Stomach (tissue), 9 donors: ENCODE results near the gene TC2N. TPM values are rescaled to one million over a fixed set of nuclear protein-coding genes. Genes with fewer than 3 reads are reported as not detected.
"Not testable (repeated sequence)": the region's sequence is repeated elsewhere in the genome, so short reads cannot be mapped to it uniquely, and the experiment has no call there.

Source experiments
- DNase-seq, 2 donors: peaks; one replicate each; pipeline versions ENCODE4 v3.0.0 to v3.0.0-alpha.2; 2013 to 2019
- H3K27ac ChIP-seq, 5 donors: fragments of 200-600 bp in 4 of 5; sonication (generic) in 4 of 5; one replicate each; pipeline ENCODE4 v1.5.1; 2013 to 2019; ENCODE audit warnings: mild to moderate bottlenecking in 1 of 5, moderate library complexity in 1 of 5
- H3K27me3 ChIP-seq, 3 donors: fragments of 200-600 bp; sonication (generic); one replicate each; pipeline ENCODE4 v1.5.1; 2017 to 2019; ENCODE audit warnings: mixed run types in 1 of 3
- H3K36me3 ChIP-seq, 4 donors: fragments of 200-600 bp; sonication (generic); 1 replicate in 3 of 4; 2 replicates in 1 of 4; pipeline ENCODE4 v1.5.1; 2016 to 2019
- H3K4me1 ChIP-seq, 4 donors: fragments of 200-600 bp; sonication (generic); one replicate each; pipeline ENCODE4 v1.5.1; 2016 to 2019
- H3K4me3 ChIP-seq, 4 donors: fragments of 200-600 bp; sonication (generic) in 3 of 4; one replicate each; pipeline ENCODE4 v1.5.1; 2016 to 2019; ENCODE audit warnings: mild to moderate bottlenecking in 1 of 4
- H3K9me3 ChIP-seq, 4 donors: fragments of 200-600 bp; sonication (generic); one replicate each; pipeline ENCODE4 v1.5.1; 2016 to 2019
- EP300 ChIP-seq: sonication (generic); formaldehyde crosslinking; IDR thresholded peaks from one replicate; pipeline ENCODE4 v1.6.1; 2017; ENCODE audit warnings: antibody characterized with exemption
- POLR2A ChIP-seq, 4 donors: fragments of 450-650 bp; IDR thresholded peaks; one replicate each; pipeline ENCODE4 v1.6.1; 2016; ENCODE audit warnings: antibody characterized with exemption in 4 of 4, control low read depth in 2 of 4, mild to moderate bottlenecking in 1 of 4, moderate library complexity in 1 of 4
- POLR2AphosphoS5 ChIP-seq, 3 donors: sonication (generic); formaldehyde crosslinking; IDR thresholded peaks; one replicate each; pipeline ENCODE4 v1.6.1; 2016; ENCODE audit warnings: antibody characterized with exemption in 3 of 3
- WGBS, 5 donors: extraction: QIAGEN DNeasy Blood & Tissue Kit in 3 of 5; methylation state at CpG; one replicate each; pipeline versions ENCODE4 v1.1.5 to v1.1.7; 2013 to 2018; 5-methylcytosine and 5-hydroxymethylcytosine counted together
- intact Hi-C: fragments of 100-400 bp; cut with DNase I; formaldehyde crosslinking; loops from one replicate; pipeline ENCODE4 v1.15.1; 2023; ENCODE audit warnings: low total_unique reads
- polyA plus RNA-seq, 3 donors: library from polyadenylated mRNA; stranded (reverse); fragments of 200-250 nt; gene quantifications; one replicate each; pipeline ENCODE4 v1.2.3, GENCODE V29; 2013
- total RNA-seq, 5 donors: library from RNA; depleted of rRNA; stranded (reverse); fragments of >200 nt; gene quantifications; one replicate each; pipeline versions ENCODE4 v1.1.0 to v1.2.3, GENCODE V29; 2014 to 2016
- TF ChIP-seq, protein P1 (sequence below), 7 experiments: fragments of 450-650 bp in 4 of 7; fragments of 200-600 bp in 3 of 7; sonication (generic) in 3 of 7; IDR thresholded peaks; one replicate each; pipeline ENCODE4 v1.5.1; 2016 to 2019; ENCODE audit warnings: antibody characterized with exemption in 7 of 7, control low read depth in 2 of 7, mild to moderate bottlenecking in 1 of 7
- donor health status: healthy with polysubstance abuse.
- donor health status: Bipolar disorder and iron deficiency.
- donor health status: healthy.

TC2N gene
- total and polyA plus RNA-seq, 8 donors = 15.6 to 162 (median 70.1) TPM

DNA sequence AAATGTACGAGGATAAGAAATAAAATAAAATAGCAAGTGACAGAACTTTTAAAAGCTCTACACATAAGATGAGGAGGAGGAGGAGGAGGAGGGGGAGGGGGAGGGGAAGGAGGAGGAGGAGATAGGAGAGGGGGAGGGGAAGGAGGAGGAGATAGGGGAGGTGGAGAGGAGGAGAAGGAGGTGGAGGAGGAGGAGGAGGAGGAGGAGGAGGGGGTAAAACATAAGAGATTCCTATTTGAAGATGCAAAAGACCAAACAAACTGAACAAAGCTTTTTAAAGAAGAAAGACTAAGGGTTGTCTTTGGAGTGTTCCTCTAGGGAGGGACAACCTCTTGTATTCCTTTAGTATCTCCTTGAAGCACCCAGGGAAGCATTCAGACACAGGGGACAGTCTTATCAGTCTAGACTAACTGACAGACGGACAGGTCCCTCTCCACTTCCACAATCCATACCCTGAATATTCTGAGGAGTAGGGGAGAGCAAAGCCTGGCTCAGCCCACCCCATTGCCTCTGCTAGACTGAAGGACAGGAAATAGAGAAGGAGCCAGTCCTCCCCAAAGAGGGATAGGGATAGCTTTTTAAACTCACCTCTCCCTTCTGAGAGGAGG is 12.9 kb downstream of the TC2N start:
- TF ChIP-seq POLR2A (IDR thresholded peaks at IDR 0.05) = no peak
- Histone ChIP-seq H3K27me3 (no peaks in the 10 kb centered on the region), H3K36me3 (no peaks in the 10 kb centered on the region), H3K4me1 (peaks cover 0 to 29% (median 7%) of the 10 kb centered on the region in 4 donors), H3K9me3 (no peaks in the 10 kb centered on the region), H3K4me3 (no peak overlapping the region), H3K27ac (peak overlapping the region in 1 of 5 donors; percentile 21)
- WGBS, 5 donors = 68 to 85% (median 82%) methylated on average over 2 of the region's 2 CpGs
- intact Hi-C loops = no loop called here
- DNase-seq = no peak

DNA sequence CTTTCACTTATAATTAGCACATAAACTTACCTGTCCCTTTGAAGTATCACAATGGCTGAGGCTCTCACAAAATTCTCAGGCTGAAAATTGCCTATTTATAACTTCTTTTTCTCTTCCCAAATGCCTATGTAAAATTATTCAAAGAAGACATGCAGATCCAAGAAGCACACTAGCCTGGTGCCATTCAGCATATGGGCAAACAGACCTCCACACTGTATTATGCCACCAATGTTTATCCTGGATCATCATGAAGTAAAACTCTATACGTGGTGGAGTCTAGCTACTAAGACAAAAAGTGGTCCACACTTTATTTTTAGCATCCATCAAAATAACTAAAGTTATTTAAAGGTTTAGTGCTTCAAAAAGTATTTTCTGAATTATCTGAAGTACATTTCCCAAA is 15.8 kb downstream of the TC2N start:
- Histone ChIP-seq H3K4me3 (no peak overlapping the region), H3K27me3 (no peaks in the 10 kb centered on the region), H3K27ac (no peak overlapping the region), H3K4me1 (peaks cover 0 to 11% (median 5%) of the 10 kb centered on the region in 4 donors), H3K9me3 (no peaks in the 10 kb centered on the region), H3K36me3 (no peaks in the 10 kb centered on the region)
- intact Hi-C loops = no loop called here
- DNase-seq = no peak
- TF ChIP-seq EP300 (no peak), POLR2AphosphoS5 (IDR thresholded peaks at IDR 0.05) (no peak), POLR2A (IDR thresholded peaks at IDR 0.05) (no peak)
- TF ChIP-seq, protein P1, sequence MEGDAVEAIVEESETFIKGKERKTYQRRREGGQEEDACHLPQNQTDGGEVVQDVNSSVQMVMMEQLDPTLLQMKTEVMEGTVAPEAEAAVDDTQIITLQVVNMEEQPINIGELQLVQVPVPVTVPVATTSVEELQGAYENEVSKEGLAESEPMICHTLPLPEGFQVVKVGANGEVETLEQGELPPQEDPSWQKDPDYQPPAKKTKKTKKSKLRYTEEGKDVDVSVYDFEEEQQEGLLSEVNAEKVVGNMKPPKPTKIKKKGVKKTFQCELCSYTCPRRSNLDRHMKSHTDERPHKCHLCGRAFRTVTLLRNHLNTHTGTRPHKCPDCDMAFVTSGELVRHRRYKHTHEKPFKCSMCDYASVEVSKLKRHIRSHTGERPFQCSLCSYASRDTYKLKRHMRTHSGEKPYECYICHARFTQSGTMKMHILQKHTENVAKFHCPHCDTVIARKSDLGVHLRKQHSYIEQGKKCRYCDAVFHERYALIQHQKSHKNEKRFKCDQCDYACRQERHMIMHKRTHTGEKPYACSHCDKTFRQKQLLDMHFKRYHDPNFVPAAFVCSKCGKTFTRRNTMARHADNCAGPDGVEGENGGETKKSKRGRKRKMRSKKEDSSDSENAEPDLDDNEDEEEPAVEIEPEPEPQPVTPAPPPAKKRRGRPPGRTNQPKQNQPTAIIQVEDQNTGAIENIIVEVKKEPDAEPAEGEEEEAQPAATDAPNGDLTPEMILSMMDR (IDR thresholded peaks at IDR 0.05) = no peak
- 0 to 51% (median 39%) methylated on average over 1 of the region's 1 CpG for WGBS, 5 donors

DNA sequence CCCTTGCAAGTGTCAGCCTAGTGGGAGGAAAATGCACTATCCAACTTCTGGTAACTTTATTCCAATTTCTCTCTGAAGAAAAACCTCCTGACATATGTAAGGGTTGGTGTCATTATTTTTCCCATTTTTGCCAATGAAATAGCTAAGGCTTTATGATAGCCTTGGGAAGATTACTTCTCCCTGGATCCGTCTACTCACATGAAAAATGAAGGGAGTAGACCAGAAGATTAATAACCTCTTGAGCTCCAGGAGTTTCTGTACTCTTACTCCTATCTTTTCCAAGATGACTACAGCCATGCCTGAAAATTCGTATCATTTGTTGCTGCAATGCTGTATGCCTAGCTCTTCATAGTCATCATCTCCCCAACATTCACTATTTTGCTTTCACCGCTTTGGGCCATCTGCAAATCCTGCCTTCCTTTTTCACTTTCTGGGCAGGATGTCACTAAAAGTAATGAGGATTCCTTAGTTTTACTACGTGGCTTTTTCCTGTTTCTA is 18.8 kb downstream of the TC2N start:
- H3K36me3 ChIP-seq = no peaks in the 10 kb centered on the region
- H3K4me3 ChIP-seq = no peak overlapping the region
- H3K27me3 ChIP-seq = no peaks in the 10 kb centered on the region
- 76 to 81% (median 79%) methylated on average over 4 of the region's 4 CpGs for WGBS, 5 donors
- intact Hi-C loops = no loop called here
- no peak overlapping the region for H3K27ac ChIP-seq
- H3K4me1 ChIP-seq = no peaks in the 10 kb centered on the region
- no peaks in the 10 kb centered on the region for H3K9me3 ChIP-seq
- no peak for DNase-seq
- TF ChIP-seq, protein P1 (IDR thresholded peaks at IDR 0.05) = no peak

DNA sequence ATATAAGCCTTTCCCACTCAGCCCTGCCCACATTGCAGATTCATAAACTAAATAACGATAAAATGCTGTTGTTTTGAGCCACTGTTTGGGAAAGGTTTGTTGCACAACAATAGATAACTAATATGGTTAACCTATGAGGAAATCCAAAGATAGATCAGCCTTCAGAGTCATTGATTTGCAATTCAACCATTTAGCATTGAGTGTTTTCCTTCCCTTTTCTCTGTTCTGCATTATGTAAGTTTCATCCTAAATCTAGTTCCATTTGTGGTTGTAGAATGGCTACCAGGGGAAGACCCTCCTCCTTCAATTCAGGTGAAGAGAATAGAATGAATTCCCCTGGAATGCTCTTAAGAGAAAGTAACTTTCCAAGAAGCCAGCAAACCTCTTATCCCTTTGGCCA is 19.6 kb downstream of the TC2N start:
- no peak for TF ChIP-seq EP300
- no peak for TF ChIP-seq POLR2A (IDR thresholded peaks at IDR 0.05)
- TF ChIP-seq POLR2AphosphoS5 (IDR thresholded peaks at IDR 0.05) = no peak
- TF ChIP-seq, protein P1 (IDR thresholded peaks at IDR 0.05) = no peak
- no peak overlapping the region for H3K4me3 ChIP-seq
- H3K4me1 ChIP-seq = no peaks in the 10 kb centered on the region
- H3K36me3 ChIP-seq = no peaks in the 10 kb centered on the region
- no peaks in the 10 kb centered on the region for H3K27me3 ChIP-seq
- WGBS, 5 donors = 75 to 97% (median 81%) methylated on average over 1 of the region's 1 CpG
- DNase-seq = no peak
- H3K27ac ChIP-seq = no peak overlapping the region
- no peaks in the 10 kb centered on the region for H3K9me3 ChIP-seq
- intact Hi-C loops = no loop called here

DNA sequence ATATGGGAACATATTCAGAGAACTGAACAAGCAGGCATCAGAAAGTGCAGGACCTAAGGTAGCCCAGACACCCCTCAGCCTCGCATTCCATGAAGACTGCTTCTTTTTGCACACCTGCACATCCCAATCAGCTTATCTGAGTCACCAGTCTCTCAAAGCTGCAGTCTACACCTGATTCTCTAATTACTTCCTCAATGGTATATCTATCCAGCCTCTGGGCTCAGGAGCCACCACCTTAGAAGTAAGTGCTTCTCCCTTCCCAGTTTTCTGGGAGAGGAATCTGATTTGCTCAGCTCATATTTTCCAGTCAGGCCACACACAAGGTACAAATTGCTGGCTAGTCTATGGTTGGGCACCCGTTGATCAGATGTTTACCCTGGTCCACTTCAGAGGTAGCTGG is 21.7 kb downstream of the TC2N start:
- WGBS, 5 donors = 77 to 83% (median 81%) methylated on average over 2 of the region's 2 CpGs
- no peaks in the 10 kb centered on the region for H3K36me3 ChIP-seq
- H3K4me3 ChIP-seq = no peak overlapping the region
- intact Hi-C loops = no loop called here
- TF ChIP-seq EP300 = no peak
- TF ChIP-seq, protein P1 (IDR thresholded peaks at IDR 0.05) = no peak
- no peak for TF ChIP-seq POLR2A (IDR thresholded peaks at IDR 0.05)
- TF ChIP-seq POLR2AphosphoS5 (IDR thresholded peaks at IDR 0.05) = no peak
- no peaks in the 10 kb centered on the region for H3K9me3 ChIP-seq
- no peaks in the 10 kb centered on the region for H3K27me3 ChIP-seq
- no peak overlapping the region for H3K27ac ChIP-seq
- H3K4me1 ChIP-seq = no peaks in the 10 kb centered on the region
- no peak for DNase-seq

DNA sequence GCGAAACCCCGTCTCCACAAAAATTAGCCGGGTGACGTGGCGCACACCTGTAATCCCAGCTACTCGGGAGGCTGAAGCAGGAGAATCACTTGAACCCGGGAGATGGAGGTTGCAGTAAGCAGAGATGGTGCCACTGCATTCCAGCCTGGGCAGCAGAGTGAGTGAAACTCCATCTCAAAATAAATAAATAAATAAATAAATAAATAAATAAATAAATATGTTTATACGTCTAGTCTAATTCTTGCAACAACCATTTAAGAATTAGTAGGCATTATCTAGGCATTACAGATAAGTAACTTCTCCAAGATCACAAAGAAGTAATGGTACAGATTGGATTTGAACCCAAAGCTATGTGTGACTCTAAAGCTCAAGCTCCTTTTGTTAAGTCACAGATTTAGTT is 22.3 kb downstream of the TC2N start:
- H3K4me3 ChIP-seq, H3K36me3 ChIP-seq, DNase-seq, intact Hi-C loops, H3K9me3 ChIP-seq, H3K27me3 ChIP-seq, H3K27ac ChIP-seq, H3K4me1 ChIP-seq: not testable (repeated sequence)
- WGBS, 5 donors = 91 to 98% (median 96%) methylated on average over 8 of the region's 8 CpGs
